Hepatocyte (in vitro differentiated cells): ENCODE data around the gene DIP2B. TPM values are rescaled to one million over a fixed set of nuclear protein-coding genes. Genes with fewer than 3 reads are reported as not detected.

Experiments used
- DNase-seq: peaks from one replicate; pipeline ENCODE4 v3.0.0-alpha.2; 2016; ENCODE audit warnings: low spot score
- H2AFZ ChIP-seq: fragments of 200-600 bp; sonication (generic); 2 replicates; pipeline ENCODE4 v1.6.0; 2016; ENCODE audit warnings: antibody characterized with exemption, mild to moderate bottlenecking
- H3K27ac ChIP-seq: fragments of 200-600 bp; sonication (generic); 2 replicates; pipeline ENCODE4 v1.5.1; 2016; ENCODE audit warnings: mild to moderate bottlenecking
- H3K27me3 ChIP-seq: fragments of 200-600 bp; sonication (generic); 2 replicates; pipeline ENCODE4 v1.6.1; 2016
- H3K36me3 ChIP-seq: fragments of 200-600 bp; sonication (generic); replicated peaks from 2 replicates; pipeline ENCODE4 v1.5.1; 2016; ENCODE audit warnings: low read depth; ENCODE audit not compliant: insufficient read depth
- H3K4me1 ChIP-seq: fragments of 200-600 bp; sonication (generic); 2 replicates; pipeline ENCODE4 v1.5.1; 2016; ENCODE audit warnings: mild to moderate bottlenecking, moderate library complexity; ENCODE audit not compliant: insufficient read depth
- H3K4me2 ChIP-seq: fragments of 200-600 bp; sonication (generic); 2 replicates; pipeline ENCODE4 v1.6.0; 2016
- H3K4me3 ChIP-seq: fragments of 200-600 bp; sonication (generic); 2 replicates; pipeline ENCODE4 v1.5.1; 2016; ENCODE audit warnings: mild to moderate bottlenecking
- H3K79me2 ChIP-seq: fragments of 200-600 bp; sonication (generic); 2 replicates; pipeline ENCODE4 v1.6.0; 2017; ENCODE audit warnings: mild to moderate bottlenecking
- H3K9me2 ChIP-seq: fragments of 200-600 bp; sonication (generic); replicated peaks from 2 replicates; pipeline ENCODE4 v1.6.0; 2017; ENCODE audit warnings: mild to moderate bottlenecking; ENCODE audit not compliant: insufficient read depth
- H3K9me3 ChIP-seq: fragments of 200-600 bp; sonication (generic); 2 replicates; pipeline ENCODE4 v1.5.1; 2016; ENCODE audit warnings: low read depth, mild to moderate bottlenecking
- H4K20me1 ChIP-seq: fragments of 200-600 bp; sonication (generic); 2 replicates; pipeline ENCODE4 v1.6.0; 2016; ENCODE audit warnings: mild to moderate bottlenecking; ENCODE audit not compliant: insufficient read depth, poor library complexity, severe bottlenecking
- CTCF ChIP-seq: fragments of 200-600 bp; sonication (generic); IDR thresholded peaks from 2 replicates; pipeline ENCODE4 v1.5.1; 2016; ENCODE audit warnings: antibody characterized with exemption, mild to moderate bottlenecking; ENCODE audit not compliant: poor library complexity
- EZH2 ChIP-seq: fragments of 200-600 bp; sonication (generic); IDR thresholded peaks from 2 replicates; pipeline ENCODE4 v1.6.1; 2016; ENCODE audit warnings: antibody characterized with exemption, mild to moderate bottlenecking, borderline replicate concordance
- EZH2phosphoT487 ChIP-seq: fragments of 200-600 bp; sonication (generic); IDR thresholded peaks from one replicate; pipeline ENCODE4 v1.6.1; 2018; ENCODE audit warnings: antibody characterized with exemption, mild to moderate bottlenecking, low read depth, moderate library complexity; ENCODE audit not compliant: unreplicated experiment, severe bottlenecking
- WGBS: methylation state at CpG from one replicate; pipeline ENCODE4 v1.1.6; 2016; ENCODE audit warnings: low lambda C conversion rate; ENCODE audit errors: missing lambda C conversion rate; 5-methylcytosine and 5-hydroxymethylcytosine counted together
- polyA plus RNA-seq: library from polyadenylated mRNA; unstranded; fragments of >200 nt; fragmentation: Nextera tagmentation; extraction: Ambion mirVana; gene quantifications from 2 replicates; pipeline ENCODE4 v1.2.1, GENCODE V29; 2016
- total RNA-seq: library from RNA; depleted of rRNA; stranded (reverse); fragments of >200 nt; gene quantifications from 2 replicates; pipeline ENCODE4 v1.2.3, GENCODE V29; 2014

Gene DIP2B, protein sequence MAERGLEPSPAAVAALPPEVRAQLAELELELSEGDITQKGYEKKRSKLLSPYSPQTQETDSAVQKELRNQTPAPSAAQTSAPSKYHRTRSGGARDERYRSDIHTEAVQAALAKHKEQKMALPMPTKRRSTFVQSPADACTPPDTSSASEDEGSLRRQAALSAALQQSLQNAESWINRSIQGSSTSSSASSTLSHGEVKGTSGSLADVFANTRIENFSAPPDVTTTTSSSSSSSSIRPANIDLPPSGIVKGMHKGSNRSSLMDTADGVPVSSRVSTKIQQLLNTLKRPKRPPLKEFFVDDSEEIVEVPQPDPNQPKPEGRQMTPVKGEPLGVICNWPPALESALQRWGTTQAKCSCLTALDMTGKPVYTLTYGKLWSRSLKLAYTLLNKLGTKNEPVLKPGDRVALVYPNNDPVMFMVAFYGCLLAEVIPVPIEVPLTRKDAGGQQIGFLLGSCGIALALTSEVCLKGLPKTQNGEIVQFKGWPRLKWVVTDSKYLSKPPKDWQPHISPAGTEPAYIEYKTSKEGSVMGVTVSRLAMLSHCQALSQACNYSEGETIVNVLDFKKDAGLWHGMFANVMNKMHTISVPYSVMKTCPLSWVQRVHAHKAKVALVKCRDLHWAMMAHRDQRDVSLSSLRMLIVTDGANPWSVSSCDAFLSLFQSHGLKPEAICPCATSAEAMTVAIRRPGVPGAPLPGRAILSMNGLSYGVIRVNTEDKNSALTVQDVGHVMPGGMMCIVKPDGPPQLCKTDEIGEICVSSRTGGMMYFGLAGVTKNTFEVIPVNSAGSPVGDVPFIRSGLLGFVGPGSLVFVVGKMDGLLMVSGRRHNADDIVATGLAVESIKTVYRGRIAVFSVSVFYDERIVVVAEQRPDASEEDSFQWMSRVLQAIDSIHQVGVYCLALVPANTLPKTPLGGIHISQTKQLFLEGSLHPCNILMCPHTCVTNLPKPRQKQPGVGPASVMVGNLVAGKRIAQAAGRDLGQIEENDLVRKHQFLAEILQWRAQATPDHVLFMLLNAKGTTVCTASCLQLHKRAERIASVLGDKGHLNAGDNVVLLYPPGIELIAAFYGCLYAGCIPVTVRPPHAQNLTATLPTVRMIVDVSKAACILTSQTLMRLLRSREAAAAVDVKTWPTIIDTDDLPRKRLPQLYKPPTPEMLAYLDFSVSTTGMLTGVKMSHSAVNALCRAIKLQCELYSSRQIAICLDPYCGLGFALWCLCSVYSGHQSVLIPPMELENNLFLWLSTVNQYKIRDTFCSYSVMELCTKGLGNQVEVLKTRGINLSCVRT (N-terminal part only)
- 31.8 TPM in 2 replicates for total RNA-seq
- polyA plus RNA-seq: 10.5 and 14.7 TPM in 2 replicates

DNA sequence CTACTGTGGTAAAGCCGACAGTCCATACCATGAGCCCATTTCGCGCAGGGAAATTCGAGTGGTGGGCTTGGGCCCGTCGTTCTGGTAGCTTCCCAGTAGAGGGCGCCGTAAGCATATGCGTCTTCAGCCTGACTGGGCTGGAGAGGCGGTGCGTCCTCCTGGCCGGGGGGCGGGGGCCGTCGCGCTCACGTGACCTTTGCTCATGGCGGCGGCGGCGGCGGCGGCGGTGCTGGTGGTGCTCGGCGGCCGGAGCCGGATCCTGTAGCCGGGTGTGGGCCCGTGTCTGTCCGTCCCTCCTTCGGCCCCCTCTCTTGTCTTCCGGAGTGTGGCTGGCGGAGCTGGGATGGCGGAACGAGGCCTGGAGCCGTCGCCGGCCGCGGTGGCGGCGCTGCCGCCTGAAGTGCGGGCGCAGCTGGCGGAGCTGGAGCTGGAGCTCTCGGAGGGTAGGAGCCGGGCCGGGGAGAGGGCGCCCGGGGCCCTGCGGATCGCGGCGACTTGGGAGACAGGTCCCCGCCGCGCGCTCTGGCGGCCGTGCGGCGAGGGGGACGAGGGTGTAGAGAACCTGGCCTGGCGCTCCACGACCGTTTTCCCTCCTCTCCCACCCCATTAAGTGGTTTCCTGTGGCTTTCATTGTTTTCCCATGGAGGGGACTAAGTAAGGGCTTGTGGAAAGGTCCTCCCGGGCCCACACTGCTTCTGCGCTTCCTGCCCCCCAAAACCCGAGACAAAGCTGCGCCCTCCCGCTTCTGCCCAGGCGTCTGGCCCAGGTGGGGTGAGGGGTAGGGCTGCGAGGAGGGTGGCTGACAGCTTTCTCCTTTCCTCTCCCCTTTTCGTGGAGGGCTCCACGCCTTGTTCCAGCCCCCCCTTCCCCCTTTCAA, at the start of gene DIP2B:
TSS of gene DIP2B (plus strand) at position 188 of the 877 bp plus-strand sequence. CDS start at position 344, 156 bp downstream.
- TF ChIP-seq CTCF (peak; percentile 98), EZH2 (no peak)
- H3K4me3 ChIP-seq: peak within 1 kb of the TSS; percentile 96
- peaks cover 37% of the 10 kb centered on the region for H3K4me1 ChIP-seq
- peak; percentile 97 for DNase-seq
- H4K20me1 ChIP-seq: peaks cover 36% of the 10 kb centered on the region
- no peaks in the 10 kb centered on the region for H3K9me3 ChIP-seq
- 2% methylated on average over 58 of the region's 77 CpGs for whole genome bisulfite sequencing
- H3K27ac ChIP-seq: peak within 1 kb of the TSS; percentile 99
- H3K27me3 ChIP-seq: no peaks in the 10 kb centered on the region
- H3K79me2 ChIP-seq: peaks cover 50% of the 10 kb centered on the region
- no peaks in the 10 kb centered on the region for H3K9me2 ChIP-seq
- no peaks in the 10 kb centered on the region for H3K36me3 ChIP-seq
- H2AFZ ChIP-seq: peak within 1 kb of the TSS; percentile 96
- H3K4me2 ChIP-seq: peak within 1 kb of the TSS; percentile 92

DNA sequence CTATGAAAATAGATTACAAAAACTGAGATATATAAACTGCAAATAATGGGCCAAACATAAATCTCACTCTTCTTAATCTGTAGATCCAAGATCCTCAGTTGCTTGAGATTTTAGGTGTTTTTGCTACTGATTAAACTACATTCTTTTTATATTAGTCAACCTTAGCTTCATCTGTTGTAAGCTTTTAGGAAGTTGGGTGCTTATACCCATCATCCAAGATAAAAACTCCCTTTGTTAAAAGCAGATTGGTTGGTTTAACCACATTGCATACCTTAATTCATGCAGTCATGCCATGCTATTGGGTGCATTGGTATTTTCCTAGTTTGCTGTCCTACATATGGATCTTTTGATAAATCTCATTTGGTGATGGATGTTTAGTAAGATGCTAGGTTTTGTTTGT, 46.2 kb upstream of the DIP2B start:
- no peaks in the 10 kb centered on the region for H3K9me2 ChIP-seq
- no peak overlapping the region for H3K27ac ChIP-seq
- H3K4me2 ChIP-seq: no peak overlapping the region
- TF ChIP-seq EZH2phosphoT487: no peak
- TF ChIP-seq CTCF: no peak
- no peak for TF ChIP-seq EZH2
- H2AFZ ChIP-seq: no peak overlapping the region
- H3K9me3 ChIP-seq: no peaks in the 10 kb centered on the region
- no peaks in the 10 kb centered on the region for H3K27me3 ChIP-seq
- no peaks in the 10 kb centered on the region for H3K79me2 ChIP-seq
- H3K4me1 ChIP-seq: no peaks in the 10 kb centered on the region
- H3K4me3 ChIP-seq: no peak overlapping the region
- no peaks in the 10 kb centered on the region for H4K20me1 ChIP-seq
- no peaks in the 10 kb centered on the region for H3K36me3 ChIP-seq
- no peak for DNase-seq

- no peaks in the 10 kb centered on the region for H3K79me2 ChIP-seq
- H2AFZ ChIP-seq: no peak overlapping the region
- no peaks in the 10 kb centered on the region for H3K4me1 ChIP-seq
- no peaks in the 10 kb centered on the region for H3K9me2 ChIP-seq
- no peak overlapping the region for H3K27ac ChIP-seq
- no peaks in the 10 kb centered on the region for H3K27me3 ChIP-seq
- H3K36me3 ChIP-seq: no peaks in the 10 kb centered on the region
- no peak overlapping the region for H3K4me2 ChIP-seq
- no peaks in the 10 kb centered on the region for H4K20me1 ChIP-seq
- WGBS: 96% methylated on average over 3 of the region's 3 CpGs
- DNase-seq: no peak
- H3K4me3 ChIP-seq: no peak overlapping the region
- H3K9me3 ChIP-seq: no peaks in the 10 kb centered on the region
- TF ChIP-seq EZH2 (no peak), CTCF (no peak), EZH2phosphoT487 (no peak)
Observed at GRCh38 chr12:50467439-50467838, 37.3 kb upstream of the DIP2B start.
